PFSK-1 (cell line): ENCODE measurements around the gene TSGA10IP.

Experiments
- FOXP2 ChIP-seq: optimal IDR thresholded peaks from 2 replicates; pipeline ENCODE3; 2011; ENCODE audit warnings: borderline replicate concordance, control low read depth, inconsistent platforms; ENCODE audit not compliant: insufficient read depth; ENCODE audit errors: extremely low read length, extremely low read depth
- POLR2AphosphoS5 ChIP-seq: IDR thresholded peaks from 2 replicates; pipeline ENCODE4 v1.6.1; 2012; ENCODE audit warnings: low read depth, mild to moderate bottlenecking, control low read depth, low read length, moderate library complexity
- SIN3A ChIP-seq: IDR thresholded peaks from 2 replicates; pipeline ENCODE4 v1.6.1; 2012; ENCODE audit warnings: mild to moderate bottlenecking, low read length, moderate library complexity, borderline replicate concordance; ENCODE audit not compliant: insufficient read depth
- TAF1 ChIP-seq: IDR thresholded peaks from 2 replicates; pipeline ENCODE4 v1.6.1; 2012; ENCODE audit warnings: low read length, control low read depth, borderline replicate concordance; ENCODE audit not compliant: insufficient read depth
- TF ChIP-seq, protein P1 (sequence below), 2 experiments: IDR thresholded peaks; 2 replicates each; pipeline versions ENCODE4 v1.6.1 to v1.8.0; 2011 to 2012; ENCODE audit warnings: low read depth in 2 of 2, low read length in 2 of 2, control low read depth in 1 of 2, inconsistent platforms in 1 of 2, mild to moderate bottlenecking in 1 of 2, moderate library complexity in 1 of 2; ENCODE audit not compliant: insufficient read depth in 1 of 2

Gene TSGA10IP

DNA sequence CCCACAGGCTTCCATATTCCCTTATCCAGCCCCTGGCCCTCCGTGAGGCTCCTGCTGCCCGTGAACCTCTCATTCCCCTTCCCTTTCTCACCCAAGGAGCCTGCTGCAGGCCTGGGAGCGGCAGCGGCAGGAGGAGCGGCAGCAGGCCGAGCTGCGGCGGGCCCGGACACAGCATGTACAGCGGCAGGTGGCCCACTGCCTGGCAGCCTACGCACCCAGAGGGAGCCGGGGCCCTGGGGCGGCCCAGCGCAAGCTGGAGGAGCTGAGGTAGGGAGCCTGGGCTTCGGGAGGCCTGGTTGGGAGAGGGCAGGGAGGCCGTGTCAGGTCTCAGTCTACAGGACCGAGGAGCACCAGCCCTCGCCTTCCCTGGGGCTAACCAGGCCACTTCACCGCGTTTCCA lies 8.2 kb downstream of the TSGA10IP start:
- TF ChIP-seq FOXP2 (no peak), POLR2AphosphoS5 (no peak), TAF1 (no peak), SIN3A (no peak)
- TF ChIP-seq, protein P1, sequence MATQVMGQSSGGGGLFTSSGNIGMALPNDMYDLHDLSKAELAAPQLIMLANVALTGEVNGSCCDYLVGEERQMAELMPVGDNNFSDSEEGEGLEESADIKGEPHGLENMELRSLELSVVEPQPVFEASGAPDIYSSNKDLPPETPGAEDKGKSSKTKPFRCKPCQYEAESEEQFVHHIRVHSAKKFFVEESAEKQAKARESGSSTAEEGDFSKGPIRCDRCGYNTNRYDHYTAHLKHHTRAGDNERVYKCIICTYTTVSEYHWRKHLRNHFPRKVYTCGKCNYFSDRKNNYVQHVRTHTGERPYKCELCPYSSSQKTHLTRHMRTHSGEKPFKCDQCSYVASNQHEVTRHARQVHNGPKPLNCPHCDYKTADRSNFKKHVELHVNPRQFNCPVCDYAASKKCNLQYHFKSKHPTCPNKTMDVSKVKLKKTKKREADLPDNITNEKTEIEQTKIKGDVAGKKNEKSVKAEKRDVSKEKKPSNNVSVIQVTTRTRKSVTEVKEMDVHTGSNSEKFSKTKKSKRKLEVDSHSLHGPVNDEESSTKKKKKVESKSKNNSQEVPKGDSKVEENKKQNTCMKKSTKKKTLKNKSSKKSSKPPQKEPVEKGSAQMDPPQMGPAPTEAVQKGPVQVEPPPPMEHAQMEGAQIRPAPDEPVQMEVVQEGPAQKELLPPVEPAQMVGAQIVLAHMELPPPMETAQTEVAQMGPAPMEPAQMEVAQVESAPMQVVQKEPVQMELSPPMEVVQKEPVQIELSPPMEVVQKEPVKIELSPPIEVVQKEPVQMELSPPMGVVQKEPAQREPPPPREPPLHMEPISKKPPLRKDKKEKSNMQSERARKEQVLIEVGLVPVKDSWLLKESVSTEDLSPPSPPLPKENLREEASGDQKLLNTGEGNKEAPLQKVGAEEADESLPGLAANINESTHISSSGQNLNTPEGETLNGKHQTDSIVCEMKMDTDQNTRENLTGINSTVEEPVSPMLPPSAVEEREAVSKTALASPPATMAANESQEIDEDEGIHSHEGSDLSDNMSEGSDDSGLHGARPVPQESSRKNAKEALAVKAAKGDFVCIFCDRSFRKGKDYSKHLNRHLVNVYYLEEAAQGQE (IDR thresholded peaks at IDR 0.05; ENCODE audit: insufficient read depth in 1 of 2, low read depth in 2 of 2, low read length in 2 of 2) = no peak

- TF ChIP-seq, protein P1 (IDR thresholded peaks at IDR 0.05; ENCODE audit: insufficient read depth in 1 of 2, low read depth in 2 of 2, low read length in 2 of 2) = no peak
- TF ChIP-seq FOXP2 = no peak
- TF ChIP-seq TAF1 = no peak
- no peak for TF ChIP-seq SIN3A
- no peak for TF ChIP-seq POLR2AphosphoS5
These were observed 9.5 kb downstream of the TSGA10IP start for GRCh38 chr11:65954771-65955170.

- TF ChIP-seq, protein P1 (IDR thresholded peaks at IDR 0.05; ENCODE audit: insufficient read depth in 1 of 2, low read depth in 2 of 2, low read length in 2 of 2) = no peak
- no peak for TF ChIP-seq SIN3A
- TF ChIP-seq TAF1 = no peak
- TF ChIP-seq POLR2AphosphoS5 = no peak
- TF ChIP-seq FOXP2 = no peak
These were observed 13.0 kb downstream of the TSGA10IP start for GRCh38 chr11:65958291-65958690.

- TF ChIP-seq POLR2AphosphoS5 (no peak), SIN3A (no peak), TAF1 (no peak), FOXP2 (no peak)
- TF ChIP-seq, protein P1 (IDR thresholded peaks at IDR 0.05; ENCODE audit: insufficient read depth in 1 of 2, low read depth in 2 of 2, low read length in 2 of 2) = no peak
These were observed 13.6 kb downstream of the TSGA10IP start for GRCh38 chr11:65958774-65959420.

- no peak for TF ChIP-seq POLR2AphosphoS5
- TF ChIP-seq TAF1 = no peak
- TF ChIP-seq, protein P1 (IDR thresholded peaks at IDR 0.05; ENCODE audit: insufficient read depth in 1 of 2, low read depth in 2 of 2, low read length in 2 of 2) = no peak
- no peak for TF ChIP-seq SIN3A
- TF ChIP-seq FOXP2 = no peak
These were observed 15.6 kb downstream of the TSGA10IP start for GRCh38 chr11:65960824-65961266.
